Measurements from ENCODE around the gene INSIG1.

- TF ChIP-seq CTCF (conservative IDR thresholded peaks at IDR 0.05; ENCODE audit: low read depth, low read length) = no peak
- TF ChIP-seq EZH2 (IDR thresholded peaks at IDR 0.05; ENCODE audit: borderline replicate concordance, low read depth, low read length, poor library complexity, severe bottlenecking) = no peak
These were observed 16.2 kb upstream of the INSIG1 start for GRCh38 chr7:155281398-155281969.
